K562 treated with DMSO at 1 percent for 12 hours (cell line): Measurements from ENCODE around the gene DLX2. TPM values are rescaled to one million over a fixed set of nuclear protein-coding genes. Genes with fewer than 3 reads are reported as not detected.

Source experiments
- total RNA-seq: library from RNA; unstranded; fragments of 300-600 nt; gene quantifications from 2 replicates; pipeline ENCODE4 v1.2.3, GENCODE V29; 2022; ENCODE audit not compliant: insufficient read depth

DLX2 gene
- total RNA-seq, result 6.7 and 7.5 TPM in 2 replicates

GRCh38 chr2:172102391-172103359 is at the start of gene DLX2:
DLX2 (minus strand) TSS chr2:172102900; CDS start chr2:172102538, 362 bp downstream.

DNA sequence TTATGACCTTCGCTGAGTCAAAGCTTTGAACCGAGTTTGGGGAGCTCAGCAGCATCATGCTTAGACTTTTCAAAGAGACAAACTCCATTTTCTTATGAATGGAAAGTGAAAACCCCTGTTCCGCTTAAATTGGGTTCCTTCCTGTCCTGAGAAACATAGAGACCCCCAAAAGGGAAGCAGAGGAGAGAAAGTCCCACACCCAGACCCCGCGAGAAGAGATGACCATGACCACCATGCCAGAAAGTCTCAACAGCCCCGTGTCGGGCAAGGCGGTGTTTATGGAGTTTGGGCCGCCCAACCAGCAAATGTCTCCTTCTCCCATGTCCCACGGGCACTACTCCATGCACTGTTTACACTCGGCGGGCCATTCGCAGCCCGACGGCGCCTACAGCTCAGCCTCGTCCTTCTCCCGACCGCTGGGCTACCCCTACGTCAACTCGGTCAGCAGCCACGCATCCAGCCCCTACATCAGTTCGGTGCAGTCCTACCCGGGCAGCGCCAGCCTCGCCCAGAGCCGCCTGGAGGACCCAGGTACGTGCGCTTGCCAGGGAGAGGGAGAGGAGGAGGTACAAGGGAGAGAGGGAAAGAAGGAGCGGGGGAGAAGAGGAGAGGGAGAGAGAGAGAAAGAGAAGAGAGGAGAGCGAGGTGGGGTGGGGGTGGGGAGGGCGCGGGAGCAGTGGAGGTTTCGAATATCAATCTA is 17.1 kb downstream of the DLX2 start, which contains the start of gene DLX1:
Gene DLX1 (plus strand): TSS at position 48 of the 700 bp plus-strand sequence. CDS start 171 bp downstream, at position 219.

Other genes starting within 250 kb of the DLX2 start
- 10.0 and 22.7 TPM in 2 replicates for gene SLC25A12, start 208.7 kb downstream of the DLX2 start, total RNA-seq
- 122 and 175 TPM in 2 replicates for gene HAT1, start 180.4 kb downstream of the DLX2 start, total RNA-seq
- 7.6 and 9.4 TPM in 2 replicates for gene METAP1D, start 102.9 kb downstream of the DLX2 start, total RNA-seq
- 7.3 and 11.8 TPM in 2 replicates for gene DLX1, start 17.4 kb downstream of the DLX2 start, total RNA-seq